ENCODE results near the gene CDK8. TPM values are rescaled to one million over a fixed set of nuclear protein-coding genes. Genes with fewer than 3 reads are reported as not detected.

The CDK8 gene
- total and polyA plus RNA-seq, 2 donors (not counting 1 experiment from before 2014, with no cell fraction given) = 17.7 to 19.7 TPM

- no peaks in the 10 kb centered on the region for H3K36me3 ChIP-seq (ENCODE audit: control insufficient read depth, insufficient read depth, low read length)
- DNase-seq (ENCODE audit: low read depth in 2 of 2) = no peak
- H4K20me1 ChIP-seq (ENCODE audit: control insufficient read depth, extremely low read depth, insufficient read depth, low read length) = no peaks in the 10 kb centered on the region
- peaks cover 2% of the 10 kb centered on the region for H3K79me2 ChIP-seq (ENCODE audit: control insufficient read depth, insufficient read depth, low read length)
- H3K4me1 ChIP-seq (ENCODE audit: control insufficient read depth, extremely low read depth, insufficient read depth, low read length) = no peaks in the 10 kb centered on the region
- no peak overlapping the region for H3K4me3 ChIP-seq (replicated peaks in 1 of 4; ENCODE audit: control extremely low read depth in 1 of 4, insufficient read depth in 1 of 4, low read depth in 3 of 4, low read length in 4 of 4)
- no peak overlapping the region for H3K27ac ChIP-seq (ENCODE audit: insufficient read depth, low read length)
- no peak overlapping the region for H3K4me2 ChIP-seq (ENCODE audit: extremely low read depth, insufficient read depth, low read length)
- no peaks in the 10 kb centered on the region for H3K9me3 ChIP-seq (ENCODE audit: control insufficient read depth, insufficient read depth, low read depth, low read length)
- no peaks in the 10 kb centered on the region for H3K27me3 ChIP-seq (ENCODE audit: control insufficient read depth, insufficient read depth, low read length)
- no peak for TF ChIP-seq EZH2 (IDR thresholded peaks at IDR 0.05; ENCODE audit: low read length, missing control alignments)
- no peak for TF ChIP-seq CTCF (conservative IDR thresholded peaks at IDR 0.05 in 1 of 2, IDR thresholded peaks at IDR 0.05 in 1 of 2; ENCODE audit: low read depth in 1 of 2, low read length in 2 of 2)
- no peak overlapping the region for H3K9ac ChIP-seq (ENCODE audit: insufficient read depth, low read length)
- no peak overlapping the region for H2AFZ ChIP-seq (ENCODE audit: low read length)
Measured at GRCh38 chr13:26324294-26324693, 70.4 kb downstream of the CDK8 start.

- Histone ChIP-seq H3K36me3 (ENCODE audit: control insufficient read depth, insufficient read depth, low read length) (no peaks in the 10 kb centered on the region), H3K4me1 (ENCODE audit: control insufficient read depth, extremely low read depth, insufficient read depth, low read length) (no peaks in the 10 kb centered on the region), H2AFZ (ENCODE audit: low read length) (no peak overlapping the region), H3K27ac (ENCODE audit: insufficient read depth, low read length) (no peak overlapping the region), H3K27me3 (ENCODE audit: control insufficient read depth, insufficient read depth, low read length) (no peaks in the 10 kb centered on the region), H3K4me2 (ENCODE audit: extremely low read depth, insufficient read depth, low read length) (no peak overlapping the region), H3K79me2 (ENCODE audit: control insufficient read depth, insufficient read depth, low read length) (peaks cover 2% of the 10 kb centered on the region), H3K9me3 (ENCODE audit: control insufficient read depth, insufficient read depth, low read depth, low read length) (no peaks in the 10 kb centered on the region), H3K4me3 (replicated peaks in 1 of 4; ENCODE audit: control extremely low read depth in 1 of 4, insufficient read depth in 1 of 4, low read depth in 3 of 4, low read length in 4 of 4) (no peak overlapping the region), H4K20me1 (ENCODE audit: control insufficient read depth, extremely low read depth, insufficient read depth, low read length) (no peaks in the 10 kb centered on the region), H3K9ac (ENCODE audit: insufficient read depth, low read length) (no peak overlapping the region)
- no peak for TF ChIP-seq EZH2 (IDR thresholded peaks at IDR 0.05; ENCODE audit: low read length, missing control alignments)
- peak in 1 of 2 donors; percentile 46 for DNase-seq (ENCODE audit: low read depth in 2 of 2)
Measured at GRCh38 chr13:26324867-26325266, 70.9 kb downstream of the CDK8 start.

DNA sequence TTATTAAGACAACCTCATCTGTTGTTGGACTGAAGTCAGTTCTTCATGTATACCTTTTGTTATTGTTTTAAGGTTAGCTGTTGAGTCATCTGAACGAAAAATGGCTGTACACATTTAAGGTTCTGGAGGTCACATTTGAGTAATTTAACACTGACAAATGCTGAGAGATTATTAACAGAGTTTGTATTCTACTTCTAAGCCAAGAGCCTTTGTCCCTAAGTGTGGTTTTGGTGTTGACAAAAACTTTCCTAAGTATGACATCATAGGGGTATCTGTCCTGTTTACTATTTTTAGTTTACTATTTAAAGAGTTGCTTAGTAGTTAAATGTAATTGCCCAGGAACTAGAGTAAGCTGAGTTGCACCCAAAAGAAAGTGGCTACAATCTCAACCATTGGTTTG lies 71.9 kb downstream of the CDK8 start:
- no peaks in the 10 kb centered on the region for H4K20me1 ChIP-seq (ENCODE audit: control insufficient read depth, extremely low read depth, insufficient read depth, low read length)
- no peak overlapping the region for H3K27ac ChIP-seq (ENCODE audit: insufficient read depth, low read length)
- TF ChIP-seq CTCF (conservative IDR thresholded peaks at IDR 0.05 in 1 of 2, IDR thresholded peaks at IDR 0.05 in 1 of 2; ENCODE audit: low read depth in 1 of 2, low read length in 2 of 2) = no peak
- no peak for TF ChIP-seq EZH2 (IDR thresholded peaks at IDR 0.05; ENCODE audit: low read length, missing control alignments)
- peak in 1 of 2 donors; percentile 37 for DNase-seq (ENCODE audit: low read depth in 2 of 2)
- no peak overlapping the region for H3K4me3 ChIP-seq (replicated peaks in 1 of 4; ENCODE audit: control extremely low read depth in 1 of 4, insufficient read depth in 1 of 4, low read depth in 3 of 4, low read length in 4 of 4)
- H3K79me2 ChIP-seq (ENCODE audit: control insufficient read depth, insufficient read depth, low read length) = peaks cover 2% of the 10 kb centered on the region
- H3K27me3 ChIP-seq (ENCODE audit: control insufficient read depth, insufficient read depth, low read length) = no peaks in the 10 kb centered on the region
- H3K9me3 ChIP-seq (ENCODE audit: control insufficient read depth, insufficient read depth, low read depth, low read length) = no peaks in the 10 kb centered on the region
- H3K36me3 ChIP-seq (ENCODE audit: control insufficient read depth, insufficient read depth, low read length) = no peaks in the 10 kb centered on the region
- no peak overlapping the region for H3K9ac ChIP-seq (ENCODE audit: insufficient read depth, low read length)
- H2AFZ ChIP-seq (ENCODE audit: low read length) = no peak overlapping the region
- H3K4me1 ChIP-seq (ENCODE audit: control insufficient read depth, extremely low read depth, insufficient read depth, low read length) = no peaks in the 10 kb centered on the region
- H3K4me2 ChIP-seq (ENCODE audit: extremely low read depth, insufficient read depth, low read length) = no peak overlapping the region
